ENCODE data around the gene ABCC10.

DNA sequence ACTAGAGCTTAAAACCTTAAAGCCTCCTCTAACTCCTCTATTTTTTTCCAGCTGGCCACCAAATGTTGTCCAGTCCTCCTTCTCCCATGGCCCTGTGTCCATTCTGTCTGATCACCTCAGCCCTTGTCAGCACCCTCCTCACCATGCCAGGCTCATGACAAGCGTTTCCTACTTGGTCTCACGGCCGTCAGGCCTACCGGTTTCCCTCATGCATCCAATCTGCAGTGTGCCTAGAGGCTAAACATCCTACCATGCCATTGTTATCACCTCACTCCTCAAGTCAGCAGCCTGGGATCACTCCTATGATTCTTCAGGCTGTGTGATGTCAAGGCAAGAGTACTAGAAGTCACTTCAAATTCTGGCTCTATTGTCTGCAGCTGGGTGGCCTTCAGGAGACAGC lies 40.4 kb downstream of the ABCC10 start:
- TF ChIP-seq, protein P1, sequence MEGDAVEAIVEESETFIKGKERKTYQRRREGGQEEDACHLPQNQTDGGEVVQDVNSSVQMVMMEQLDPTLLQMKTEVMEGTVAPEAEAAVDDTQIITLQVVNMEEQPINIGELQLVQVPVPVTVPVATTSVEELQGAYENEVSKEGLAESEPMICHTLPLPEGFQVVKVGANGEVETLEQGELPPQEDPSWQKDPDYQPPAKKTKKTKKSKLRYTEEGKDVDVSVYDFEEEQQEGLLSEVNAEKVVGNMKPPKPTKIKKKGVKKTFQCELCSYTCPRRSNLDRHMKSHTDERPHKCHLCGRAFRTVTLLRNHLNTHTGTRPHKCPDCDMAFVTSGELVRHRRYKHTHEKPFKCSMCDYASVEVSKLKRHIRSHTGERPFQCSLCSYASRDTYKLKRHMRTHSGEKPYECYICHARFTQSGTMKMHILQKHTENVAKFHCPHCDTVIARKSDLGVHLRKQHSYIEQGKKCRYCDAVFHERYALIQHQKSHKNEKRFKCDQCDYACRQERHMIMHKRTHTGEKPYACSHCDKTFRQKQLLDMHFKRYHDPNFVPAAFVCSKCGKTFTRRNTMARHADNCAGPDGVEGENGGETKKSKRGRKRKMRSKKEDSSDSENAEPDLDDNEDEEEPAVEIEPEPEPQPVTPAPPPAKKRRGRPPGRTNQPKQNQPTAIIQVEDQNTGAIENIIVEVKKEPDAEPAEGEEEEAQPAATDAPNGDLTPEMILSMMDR (IDR thresholded peaks at IDR 0.05) = no peak
- no peak for TF ChIP-seq POLR2A (IDR thresholded peaks at IDR 0.05)

Measured in esophagus squamous epithelium (tissue), 4 donors.